Peyer's patch (tissue), 4 donors: Measurements from ENCODE around the gene CACNA1H.

ENCODE experiments used
- POLR2A ChIP-seq, 2 donors: fragments of 450-650 bp; IDR thresholded peaks; one replicate each; pipeline ENCODE4 v1.5.1; 2017; ENCODE audit warnings: antibody characterized with exemption in 2 of 2, mild to moderate bottlenecking in 2 of 2, moderate library complexity in 2 of 2
- TF ChIP-seq, protein P1 (sequence below), 6 experiments: fragments of 450-650 bp in 4 of 6; fragments of 200-600 bp in 2 of 6; sonication (generic) in 1 of 6; IDR thresholded peaks; one replicate each; pipeline ENCODE4 v1.5.1; 2017 to 2019; ENCODE audit warnings: antibody characterized with exemption in 6 of 6, mild to moderate bottlenecking in 3 of 6, moderate library complexity in 1 of 6

DNA sequence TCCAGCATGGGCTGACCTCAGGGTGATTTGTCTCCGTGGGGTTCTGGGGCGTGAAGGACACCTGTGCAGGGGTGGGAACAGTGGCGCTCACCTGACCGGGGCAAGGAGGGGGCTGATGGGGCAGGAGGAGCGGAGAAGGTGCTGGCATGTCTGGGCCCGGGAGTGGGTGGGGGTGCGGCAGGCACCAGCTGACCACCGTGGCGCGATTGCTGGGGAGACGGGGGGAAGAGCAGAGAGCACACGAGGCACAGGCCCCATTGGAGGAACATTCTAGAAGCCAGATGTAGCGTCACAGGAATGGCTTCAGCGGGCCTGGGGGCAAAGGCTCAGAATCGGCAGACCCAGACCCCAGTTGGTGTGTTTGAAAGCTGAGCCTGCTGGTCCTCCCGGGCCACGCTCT, 12.1 kb downstream of the CACNA1H start:
- TF ChIP-seq, protein P1, sequence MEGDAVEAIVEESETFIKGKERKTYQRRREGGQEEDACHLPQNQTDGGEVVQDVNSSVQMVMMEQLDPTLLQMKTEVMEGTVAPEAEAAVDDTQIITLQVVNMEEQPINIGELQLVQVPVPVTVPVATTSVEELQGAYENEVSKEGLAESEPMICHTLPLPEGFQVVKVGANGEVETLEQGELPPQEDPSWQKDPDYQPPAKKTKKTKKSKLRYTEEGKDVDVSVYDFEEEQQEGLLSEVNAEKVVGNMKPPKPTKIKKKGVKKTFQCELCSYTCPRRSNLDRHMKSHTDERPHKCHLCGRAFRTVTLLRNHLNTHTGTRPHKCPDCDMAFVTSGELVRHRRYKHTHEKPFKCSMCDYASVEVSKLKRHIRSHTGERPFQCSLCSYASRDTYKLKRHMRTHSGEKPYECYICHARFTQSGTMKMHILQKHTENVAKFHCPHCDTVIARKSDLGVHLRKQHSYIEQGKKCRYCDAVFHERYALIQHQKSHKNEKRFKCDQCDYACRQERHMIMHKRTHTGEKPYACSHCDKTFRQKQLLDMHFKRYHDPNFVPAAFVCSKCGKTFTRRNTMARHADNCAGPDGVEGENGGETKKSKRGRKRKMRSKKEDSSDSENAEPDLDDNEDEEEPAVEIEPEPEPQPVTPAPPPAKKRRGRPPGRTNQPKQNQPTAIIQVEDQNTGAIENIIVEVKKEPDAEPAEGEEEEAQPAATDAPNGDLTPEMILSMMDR (IDR thresholded peaks at IDR 0.05) = no peak
- TF ChIP-seq POLR2A (IDR thresholded peaks at IDR 0.05) = no peak
